HG02642 (cell line): ENCODE results near the gene PDZD2.

ENCODE experiments used
- ATAC-seq: cut with Tn5 transposase; IDR thresholded peaks from one replicate; pipeline ENCODE4 v1.9.1; 2021; ENCODE audit warnings: mild to moderate bottlenecking; ENCODE audit not compliant: unreplicated experiment, poor library complexity

Gene PDZD2

GRCh38 chr5:31635446-31635845 is 3.5 kb upstream of the PDZD2 start:
- ATAC-seq: no peak

GRCh38 chr5:31637851-31638250 is 1.1 kb upstream of the PDZD2 start:
- ATAC-seq: no peak

GRCh38 chr5:31638345-31638744 is 586 bp upstream of the PDZD2 start:
- peak; percentile 19 for ATAC-seq

- peak; percentile 2 for ATAC-seq
These were observed 815 bp downstream of the PDZD2 start for GRCh38 chr5:31639481-31640411.

- no peak for ATAC-seq
These were observed 1.6 kb downstream of the PDZD2 start for GRCh38 chr5:31640573-31640972.

GRCh38 chr5:31641059-31641458 is 2.1 kb downstream of the PDZD2 start:
- no peak for ATAC-seq

GRCh38 chr5:31641575-31641974 is 2.6 kb downstream of the PDZD2 start:
- no peak for ATAC-seq

GRCh38 chr5:31645420-31646081 is 6.6 kb downstream of the PDZD2 start:
- no peak for ATAC-seq

- ATAC-seq: no peak
These were observed 9.4 kb downstream of the PDZD2 start for GRCh38 chr5:31648326-31648725.

- ATAC-seq: no peak
These were observed 12.3 kb downstream of the PDZD2 start for GRCh38 chr5:31651241-31651640.

GRCh38 chr5:31655491-31655890 is 16.6 kb downstream of the PDZD2 start:
- ATAC-seq: no peak

- ATAC-seq: no peak
These were observed 17.9 kb downstream of the PDZD2 start for GRCh38 chr5:31656806-31657205.

GRCh38 chr5:31657315-31657979 is 18.5 kb downstream of the PDZD2 start:
- no peak for ATAC-seq

- no peak for ATAC-seq
These were observed 22.3 kb downstream of the PDZD2 start for GRCh38 chr5:31661257-31661656.

GRCh38 chr5:31663519-31663918 is 24.6 kb downstream of the PDZD2 start:
- no peak for ATAC-seq

GRCh38 chr5:31664566-31664965 is 25.6 kb downstream of the PDZD2 start:
- no peak for ATAC-seq

GRCh38 chr5:31671339-31671741 is 32.4 kb downstream of the PDZD2 start:
- no peak for ATAC-seq

- ATAC-seq: no peak
These were observed 35.5 kb downstream of the PDZD2 start for GRCh38 chr5:31674371-31674951.

GRCh38 chr5:31675472-31675871 is 36.5 kb downstream of the PDZD2 start:
- no peak for ATAC-seq

GRCh38 chr5:31678180-31678579 is 39.2 kb downstream of the PDZD2 start:
- no peak for ATAC-seq

- ATAC-seq: no peak
These were observed 41.6 kb downstream of the PDZD2 start for GRCh38 chr5:31680528-31680927.
